ENCODE results near the gene TRIM3. TPM values are rescaled to one million over a fixed set of nuclear protein-coding genes. Genes with fewer than 3 reads are reported as not detected.

Gene TRIM3
- total RNA-seq = 14.4 and 18.6 TPM in 2 replicates

DNA sequence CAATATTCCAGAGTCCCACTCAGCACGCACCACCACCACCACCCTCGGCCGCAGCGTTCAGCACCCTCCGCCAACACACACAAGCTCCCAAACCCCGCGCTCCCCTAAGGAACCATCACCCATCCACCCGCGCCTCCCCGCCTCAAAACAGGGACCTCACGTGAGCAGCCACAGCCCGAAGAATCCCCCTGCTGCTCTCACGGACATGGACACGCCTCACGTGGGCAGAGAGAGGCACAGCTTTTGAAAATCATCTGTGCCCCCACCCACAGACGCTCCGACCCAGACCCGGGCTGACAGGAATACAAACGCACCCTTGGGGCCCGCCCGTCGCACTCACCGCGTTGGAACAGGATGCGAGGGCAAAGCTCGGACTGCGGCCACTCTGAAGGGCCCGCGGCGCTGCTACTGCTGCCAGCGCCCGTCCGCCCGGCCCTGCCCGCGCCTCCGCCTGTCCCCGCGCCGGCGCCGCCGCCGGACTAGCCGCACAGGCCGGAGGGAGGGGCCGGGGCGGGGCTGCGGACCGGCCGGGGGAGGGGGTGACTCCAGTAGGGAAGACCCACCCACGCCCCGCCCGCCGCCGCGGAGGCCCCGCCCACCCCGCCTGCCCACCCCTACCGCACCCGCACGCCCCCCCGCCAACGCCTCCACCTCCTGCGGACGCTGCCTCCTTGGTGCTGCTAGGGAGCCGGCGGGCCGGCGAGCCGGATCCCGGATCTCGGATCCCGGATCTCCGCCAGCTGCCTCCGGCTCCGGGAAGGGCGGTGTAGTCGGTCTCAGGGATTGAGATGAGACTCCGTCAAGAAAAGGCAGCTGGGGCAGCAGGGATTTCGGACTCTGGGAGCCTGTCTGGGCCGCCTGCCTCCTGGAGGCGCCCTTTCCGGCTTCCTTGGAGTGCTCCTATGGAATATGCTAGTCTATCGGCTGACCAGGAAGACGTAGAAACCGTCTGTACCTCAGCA lies at the start of gene TRIM3:
Gene TRIM3 (minus strand): TSS at position 491 of the 962 bp plus-strand sequence. CDS start 8,246 bp downstream, outside the sequence.

GRCh38 chr11:6497069-6497839 lies 23.5 kb upstream of the TRIM3 start, which contains the start of gene DNHD1:
Gene DNHD1 (plus strand): TSS chr11:6497280. CDS start chr11:6498216, 936 bp downstream.

DNA sequence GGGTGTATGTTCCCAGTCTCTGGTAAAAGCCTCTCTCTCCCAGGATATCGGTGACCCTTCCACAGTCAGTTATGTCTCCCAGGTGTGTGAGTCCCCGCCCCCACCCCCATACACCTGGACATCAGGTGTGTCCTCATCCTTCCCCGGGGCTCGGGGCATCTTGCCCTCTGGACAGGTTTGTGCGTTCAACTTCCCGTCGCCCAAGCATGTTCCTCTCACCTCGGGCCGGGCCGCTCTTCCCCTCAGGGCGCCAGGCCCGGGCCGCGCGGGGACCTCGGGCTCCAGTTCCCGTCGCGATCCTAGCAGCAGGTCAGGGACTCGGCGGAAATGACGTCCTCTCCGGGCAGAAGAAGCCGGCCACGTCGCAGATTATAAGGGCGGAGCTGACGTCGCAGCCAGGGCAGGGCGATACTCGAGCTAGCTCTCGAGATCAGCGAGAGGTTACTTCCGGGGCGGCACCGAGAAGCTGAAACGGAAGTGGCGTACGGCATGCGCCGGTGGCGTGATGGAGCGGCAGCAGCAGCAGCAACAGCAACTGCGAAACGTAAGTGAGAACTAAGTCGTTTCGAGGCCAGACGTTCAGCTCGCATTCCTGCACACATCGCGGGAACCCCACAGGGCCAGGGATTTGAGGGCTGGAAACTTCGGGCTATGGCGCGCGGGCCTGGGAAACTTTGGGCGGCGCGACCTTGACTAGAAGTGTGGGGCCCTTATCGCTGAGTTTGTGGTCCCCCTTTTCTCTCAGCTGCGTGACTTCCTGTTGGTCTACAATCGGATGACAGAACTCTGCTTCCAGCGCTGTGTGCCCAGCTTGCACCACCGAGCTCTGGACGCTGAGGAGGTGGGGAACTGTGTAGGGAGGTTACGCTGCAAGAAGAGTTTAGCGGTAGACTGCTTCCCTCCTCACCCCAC lies 7.5 kb upstream of the TRIM3 start, which contains the start of the genes ARFIP2 and TIMM10B:
Gene ARFIP2 (minus strand): TSS at position 320 of the 912 bp plus-strand sequence. CDS start 910 bp downstream, outside the sequence.
Gene TIMM10B (plus strand): TSS at position 490 of the 912 bp plus-strand sequence. CDS start 16 bp downstream, at position 506.

DNA sequence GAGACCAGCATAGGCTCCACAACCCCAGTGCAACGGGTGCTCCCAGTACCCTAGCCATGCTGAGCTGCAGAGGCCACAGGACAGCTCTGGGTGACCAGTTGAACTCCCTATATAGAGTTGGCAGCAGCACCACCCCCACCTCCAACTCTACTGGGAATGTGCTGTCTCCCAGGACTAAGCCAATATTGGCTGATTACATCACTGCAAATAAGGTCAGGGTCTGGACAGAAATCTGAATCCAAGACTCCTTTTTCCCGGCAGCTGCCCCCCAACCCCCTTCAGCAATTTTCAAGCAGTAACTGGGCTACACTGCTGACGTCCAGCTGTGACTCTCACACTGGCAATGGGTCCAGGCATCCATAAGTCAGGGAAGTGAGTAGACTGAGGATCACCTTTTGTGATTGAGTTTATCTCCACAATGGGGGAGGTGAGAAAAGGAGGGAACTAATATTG lies 32.8 kb downstream of the TRIM3 start, which contains the start of gene HPX:
Gene HPX (minus strand): TSS at position 82 of the 453 bp plus-strand sequence. CDS start 24 bp downstream, at position 58.

GRCh38 chr11:6419009-6419631 lies 54.6 kb downstream of the TRIM3 start, which contains the start of gene APBB1:
Gene APBB1 (minus strand): TSS chr11:6419094. CDS start chr11:6411347, 7,747 bp downstream.

Other genes starting within 250 kb of the TRIM3 start
- gene FHIP1B, start 239.3 kb downstream of the TRIM3 start, total RNA-seq = 8.1 and 14.3 TPM in 2 replicates
- gene CNGA4, start 234.9 kb downstream of the TRIM3 start, total RNA-seq = not detected in 2 replicates
- not detected in 2 replicates for gene CCKBR, start 214.1 kb downstream of the TRIM3 start, total RNA-seq
- gene CAVIN3, start 153.4 kb downstream of the TRIM3 start, total RNA-seq = 318 and 495 TPM in 2 replicates
- 58.9 and 73.5 TPM in 2 replicates for gene SMPD1, start 83.5 kb downstream of the TRIM3 start, total RNA-seq
- gene APBB1, start 54.8 kb downstream of the TRIM3 start, total RNA-seq = 28.7 and 40.3 TPM in 2 replicates
- gene HPX, start 33.0 kb downstream of the TRIM3 start, total RNA-seq = 0.49 TPM in 1 of 2 replicates, not detected in the other
- 54.3 and 73.7 TPM in 2 replicates for gene ARFIP2, start 7.4 kb upstream of the TRIM3 start, total RNA-seq
- gene TIMM10B, start 7.6 kb upstream of the TRIM3 start, total RNA-seq = 17.3 and 34.3 TPM in 2 replicates
- gene DNHD1, start 23.3 kb upstream of the TRIM3 start, total RNA-seq = 1.9 and 2.2 TPM in 2 replicates
- 7.4 and 23.3 TPM in 2 replicates for gene RRP8, start 129.7 kb upstream of the TRIM3 start, total RNA-seq
- 130 and 151 TPM in 2 replicates for gene ILK, start 129.8 kb upstream of the TRIM3 start, total RNA-seq
- gene TAF10, start 138.3 kb upstream of the TRIM3 start, total RNA-seq = 33.9 and 42.9 TPM in 2 replicates
- 55.4 and 57.9 TPM in 2 replicates for gene TPP1, start 145.5 kb upstream of the TRIM3 start, total RNA-seq
- gene DCHS1, start 181.9 kb upstream of the TRIM3 start, total RNA-seq = 1.9 and 2.5 TPM in 2 replicates
- 36.6 and 44.0 TPM in 2 replicates for gene MRPL17, start 209.4 kb upstream of the TRIM3 start, total RNA-seq

All from cardiac atrium fibroblast (primary cell).